GM10266 (cell line): ENCODE data around the gene PHC2.

Experiments
- DNase-seq: peaks from one replicate; pipeline ENCODE4 v3.0.0; 2012; ENCODE audit errors: extremely low spot score
- TF ChIP-seq, protein P1 (sequence below): IDR thresholded peaks from 2 replicates; pipeline ENCODE4 v1.5.1; 2012; ENCODE audit warnings: mild to moderate bottlenecking, low read depth; ENCODE audit not compliant: control insufficient read depth, insufficient read depth; ENCODE audit errors: missing control alignments

PHC2 gene

DNA sequence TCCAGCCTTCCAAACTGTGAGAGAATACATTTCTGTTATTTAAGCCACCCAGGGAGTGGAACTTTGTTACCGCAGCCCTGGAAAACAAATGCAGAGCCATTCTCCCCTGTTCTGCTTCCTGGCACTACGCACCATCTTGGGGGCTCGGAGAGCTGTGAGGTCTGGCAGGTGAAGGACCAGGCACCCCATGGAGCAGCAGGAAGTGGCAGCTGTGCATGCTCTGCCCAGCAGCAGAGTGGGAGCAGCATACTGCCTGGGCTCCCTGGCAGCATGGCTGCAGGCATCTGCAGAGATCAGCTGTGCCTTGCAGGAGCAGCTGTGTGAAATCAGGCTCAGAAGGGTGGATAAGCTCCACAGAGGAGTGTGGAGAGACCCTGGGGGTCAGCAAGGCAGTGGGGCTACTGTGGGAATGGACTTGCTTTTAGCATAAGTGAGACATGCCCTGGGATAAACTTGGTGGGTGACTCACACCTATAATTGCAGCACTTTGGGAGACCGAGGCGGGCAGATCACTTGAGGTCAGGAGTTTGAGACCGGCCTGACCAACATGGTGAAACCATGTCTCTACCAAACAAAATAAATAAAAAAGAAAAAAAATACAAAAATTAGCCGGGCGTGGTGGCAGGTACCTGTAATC lies 23.9 kb upstream of the PHC2 start:
- TF ChIP-seq, protein P1, sequence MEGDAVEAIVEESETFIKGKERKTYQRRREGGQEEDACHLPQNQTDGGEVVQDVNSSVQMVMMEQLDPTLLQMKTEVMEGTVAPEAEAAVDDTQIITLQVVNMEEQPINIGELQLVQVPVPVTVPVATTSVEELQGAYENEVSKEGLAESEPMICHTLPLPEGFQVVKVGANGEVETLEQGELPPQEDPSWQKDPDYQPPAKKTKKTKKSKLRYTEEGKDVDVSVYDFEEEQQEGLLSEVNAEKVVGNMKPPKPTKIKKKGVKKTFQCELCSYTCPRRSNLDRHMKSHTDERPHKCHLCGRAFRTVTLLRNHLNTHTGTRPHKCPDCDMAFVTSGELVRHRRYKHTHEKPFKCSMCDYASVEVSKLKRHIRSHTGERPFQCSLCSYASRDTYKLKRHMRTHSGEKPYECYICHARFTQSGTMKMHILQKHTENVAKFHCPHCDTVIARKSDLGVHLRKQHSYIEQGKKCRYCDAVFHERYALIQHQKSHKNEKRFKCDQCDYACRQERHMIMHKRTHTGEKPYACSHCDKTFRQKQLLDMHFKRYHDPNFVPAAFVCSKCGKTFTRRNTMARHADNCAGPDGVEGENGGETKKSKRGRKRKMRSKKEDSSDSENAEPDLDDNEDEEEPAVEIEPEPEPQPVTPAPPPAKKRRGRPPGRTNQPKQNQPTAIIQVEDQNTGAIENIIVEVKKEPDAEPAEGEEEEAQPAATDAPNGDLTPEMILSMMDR, result no peak

GRCh38 chr1:33446590-33446989 lies 15.7 kb upstream of the PHC2 start:
- TF ChIP-seq, protein P1, result no peak
- DNase-seq, result no peak

More for the DNA sequence above, 23.9 kb upstream of the PHC2 start:
- DNase-seq, result no peak

DNA sequence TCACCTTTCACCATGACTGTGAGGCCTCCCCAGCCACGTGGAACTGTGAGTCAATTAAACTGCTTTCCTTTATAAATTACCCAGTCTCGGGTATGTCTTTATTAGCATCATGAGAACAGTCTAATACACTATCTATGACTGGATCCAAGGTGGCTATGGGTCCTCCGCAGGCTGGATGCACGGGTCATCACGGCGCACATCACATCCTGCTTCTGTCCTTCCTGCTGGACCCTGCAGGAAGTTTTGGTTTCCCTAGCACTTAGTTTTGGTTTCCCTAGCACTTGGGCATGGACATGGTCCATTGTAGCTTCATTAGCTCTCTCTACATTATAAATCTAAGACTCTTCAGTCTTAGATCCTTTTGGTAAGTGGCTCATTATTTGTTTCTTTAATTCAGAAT lies 14.2 kb upstream of the PHC2 start:
- TF ChIP-seq, protein P1, result no peak
- DNase-seq, result no peak

GRCh38 chr1:33443705-33444180 lies 12.8 kb upstream of the PHC2 start:
- TF ChIP-seq, protein P1, result no peak

DNA sequence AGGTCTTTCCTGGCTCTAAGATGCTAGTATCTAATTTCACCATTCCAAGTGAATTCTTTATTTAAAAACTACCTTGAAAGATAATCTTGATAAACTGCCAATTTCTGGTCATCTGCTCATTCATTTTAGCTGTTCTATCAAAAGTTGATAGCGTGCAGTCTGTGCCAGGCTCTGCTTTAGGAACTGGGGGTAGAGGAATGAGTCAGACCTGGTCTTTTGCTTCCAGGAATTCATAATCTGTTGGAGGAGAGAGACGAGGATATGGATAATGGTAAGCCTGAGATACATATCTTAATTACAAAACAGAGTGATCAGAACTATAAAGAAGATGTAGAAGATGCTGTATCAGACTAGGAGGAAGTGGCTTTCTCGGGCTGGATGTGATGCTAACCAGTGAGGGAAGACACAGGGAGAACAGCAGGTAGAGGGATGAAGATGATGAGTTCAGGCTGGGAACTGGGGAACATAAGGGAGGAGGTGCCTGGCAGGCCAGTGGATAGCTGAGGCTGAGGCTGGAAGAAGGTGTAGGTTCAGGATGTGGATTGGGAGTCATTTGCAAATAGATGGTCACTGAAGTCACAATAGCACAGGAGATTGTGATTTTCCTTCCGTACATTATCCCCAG lies 12.3 kb upstream of the PHC2 start:
- DNase-seq, result no peak
- TF ChIP-seq, protein P1, result no peak

More at GRCh38 chr1:33443705-33444180, 12.8 kb upstream of the PHC2 start:
- DNase-seq, result no peak

- TF ChIP-seq, protein P1, result no peak
- no peak for DNase-seq
Observed at GRCh38 chr1:33442141-33442540, 11.2 kb upstream of the PHC2 start.

- DNase-seq, result no peak
- TF ChIP-seq, protein P1, result no peak
Observed at GRCh38 chr1:33441088-33441745, 10.3 kb upstream of the PHC2 start.
